ENCODE data around the gene MYO5A.
"Not testable (repeated sequence)": the region's sequence is repeated elsewhere in the genome, so short reads cannot be mapped to it uniquely, and the experiment has no call there.

The MYO5A gene

DNA sequence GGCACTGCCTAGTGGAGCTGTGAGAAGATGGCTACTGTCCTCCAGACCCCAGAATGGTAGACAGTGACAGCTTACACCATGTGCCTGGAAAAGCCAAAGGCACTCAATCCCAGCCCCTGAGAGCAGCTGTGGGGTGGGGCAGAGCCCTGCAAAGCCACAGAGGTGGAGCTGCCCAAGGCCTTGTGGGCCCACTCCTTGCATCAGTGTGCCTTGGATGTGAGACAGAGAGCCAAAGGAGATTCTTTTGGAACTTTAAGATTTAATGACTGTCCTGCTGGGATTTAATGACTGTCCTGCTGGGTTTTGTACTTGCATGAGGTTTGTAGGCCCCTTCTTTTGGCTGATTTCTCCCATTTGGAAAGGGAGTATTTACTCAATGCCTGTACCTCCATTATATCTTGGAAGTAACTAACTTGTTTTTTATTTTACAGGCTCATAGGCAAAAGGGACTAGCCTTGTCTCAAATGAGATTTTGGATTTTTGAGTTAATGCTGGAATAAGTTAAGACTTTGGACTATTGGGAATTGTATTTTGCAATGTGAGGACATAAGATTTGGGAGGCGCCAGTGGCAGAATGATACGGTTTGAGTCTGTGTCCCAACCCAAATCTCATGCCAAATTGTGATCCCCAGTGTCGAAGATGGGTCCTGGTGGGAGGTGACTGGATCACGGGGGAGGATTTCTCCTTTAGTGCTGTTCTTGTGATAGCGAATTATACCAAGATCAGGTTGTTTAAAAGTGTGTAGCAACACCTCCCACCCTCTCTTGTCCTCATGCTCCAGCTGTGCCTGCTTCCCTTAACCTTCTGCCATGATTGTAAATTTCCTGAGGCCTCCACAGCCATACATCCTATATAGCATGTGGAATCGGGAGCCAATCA, 80.4 kb downstream of the MYO5A start:
- DNase-seq: no peak

- no peak for DNase-seq
These were observed 82.7 kb downstream of the MYO5A start for GRCh38 chr15:52445954-52446353.

GRCh38 chr15:52445553-52445952, 83.1 kb downstream of the MYO5A start:
- no peak for DNase-seq

DNA sequence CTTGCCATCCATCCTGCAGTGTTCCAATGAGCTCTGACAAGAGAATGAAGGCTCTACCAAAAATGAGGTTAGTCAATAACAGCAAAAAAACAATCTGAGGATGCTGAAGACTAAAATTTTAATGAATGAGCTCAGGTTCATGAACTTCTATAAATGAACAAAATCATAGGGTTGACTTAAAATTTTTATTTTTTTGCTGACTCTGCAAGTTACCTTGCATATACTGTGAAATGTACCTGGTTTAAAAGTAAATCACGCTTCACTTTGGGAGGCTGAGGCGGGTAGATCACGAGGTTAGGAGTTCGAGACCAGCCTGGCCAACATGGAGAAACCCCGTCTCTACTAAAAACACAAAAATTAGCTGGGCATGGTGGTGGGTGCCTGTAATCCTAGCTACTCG, 85.5 kb downstream of the MYO5A start:
- not testable (repeated sequence) for DNase-seq

DNA sequence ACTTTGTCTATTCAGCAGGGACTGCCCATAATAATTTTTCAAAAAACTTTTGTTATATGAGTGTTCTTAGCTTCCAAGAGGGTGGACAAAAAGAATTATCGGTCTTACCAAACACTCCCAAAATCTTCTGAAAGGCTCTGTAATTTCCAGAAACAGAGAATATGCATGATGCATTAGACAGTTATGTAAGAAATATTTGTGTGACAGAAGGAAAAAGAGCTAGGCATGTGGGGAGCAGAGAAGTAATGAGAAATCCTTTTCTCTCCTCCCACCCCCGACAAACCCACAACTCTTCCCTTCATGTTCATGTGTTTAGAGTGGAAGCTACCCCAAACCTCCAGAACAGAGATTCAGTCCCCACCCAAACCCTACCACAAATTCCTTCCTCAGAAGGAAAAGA, 86.8 kb downstream of the MYO5A start:
- DNase-seq: no peak

- no peak for DNase-seq
These were observed 87.7 kb downstream of the MYO5A start for GRCh38 chr15:52440946-52441345.

- DNase-seq: peak; percentile 33
These were observed 88.3 kb downstream of the MYO5A start for GRCh38 chr15:52440414-52440813.

DNA sequence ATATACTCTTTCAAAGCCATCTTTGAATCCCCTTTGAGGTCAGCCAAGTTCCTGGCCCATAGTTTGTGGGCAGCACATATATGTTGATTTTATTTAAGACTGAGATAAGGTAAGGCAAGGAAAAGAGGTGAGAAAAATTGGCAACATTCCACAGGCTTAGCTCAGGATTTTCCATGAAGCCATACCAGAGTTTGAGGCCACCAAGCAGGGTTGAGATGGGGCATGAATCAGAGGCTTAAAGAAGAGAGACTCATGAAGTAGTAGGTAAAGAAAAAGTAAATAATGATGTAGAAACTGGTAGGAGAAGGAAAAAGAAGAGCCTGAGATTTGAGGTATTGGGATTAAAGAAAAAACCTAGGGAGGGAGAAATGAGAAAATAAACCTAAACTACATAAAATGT, 89.2 kb downstream of the MYO5A start:
- no peak for DNase-seq

- DNase-seq: not testable (repeated sequence)
These were observed 89.6 kb downstream of the MYO5A start for GRCh38 chr15:52439042-52439441.

DNA sequence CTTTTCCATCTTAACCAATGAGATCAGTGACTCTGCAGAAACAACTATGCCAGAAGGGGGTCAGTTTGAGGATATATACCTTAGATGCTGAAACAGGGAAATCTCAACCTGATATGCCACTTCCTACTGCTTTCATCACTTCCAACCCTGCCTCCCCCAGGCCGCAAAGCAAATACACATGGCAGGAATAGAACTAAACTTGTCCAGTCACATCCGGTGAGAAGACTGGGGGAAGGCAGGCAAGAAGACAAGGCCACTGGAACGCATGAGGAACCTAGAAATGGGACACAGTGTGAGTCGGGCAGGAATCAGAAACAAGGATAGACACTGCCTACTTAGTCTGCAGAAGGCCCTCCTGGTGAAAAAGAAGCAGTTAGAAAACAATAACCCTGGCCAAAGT, 90.6 kb downstream of the MYO5A start:
- no peak for DNase-seq

DNA sequence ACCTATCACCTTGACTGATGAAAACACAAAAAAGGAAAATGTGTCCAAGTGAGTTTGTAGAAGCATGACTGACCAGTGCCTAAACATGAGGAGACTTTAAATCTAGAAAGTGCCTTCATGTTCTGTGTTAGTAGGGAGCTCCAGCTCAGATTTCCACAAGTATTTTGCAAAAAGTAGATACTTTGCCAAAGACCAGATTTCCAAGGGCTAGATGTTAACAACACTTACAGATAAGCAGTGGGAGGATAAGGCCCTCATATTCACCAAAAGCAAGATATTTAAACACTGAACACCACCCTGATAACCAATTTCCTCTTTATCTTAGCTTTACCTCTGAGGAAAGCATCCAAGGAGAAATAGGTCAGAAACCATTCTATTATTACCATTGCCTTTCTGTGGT, 91.0 kb downstream of the MYO5A start:
- no peak for DNase-seq

GRCh38 chr15:52436981-52437380, 91.7 kb downstream of the MYO5A start:
- DNase-seq: no peak

GRCh38 chr15:52434885-52435284, 93.8 kb downstream of the MYO5A start:
- no peak for DNase-seq

DNA sequence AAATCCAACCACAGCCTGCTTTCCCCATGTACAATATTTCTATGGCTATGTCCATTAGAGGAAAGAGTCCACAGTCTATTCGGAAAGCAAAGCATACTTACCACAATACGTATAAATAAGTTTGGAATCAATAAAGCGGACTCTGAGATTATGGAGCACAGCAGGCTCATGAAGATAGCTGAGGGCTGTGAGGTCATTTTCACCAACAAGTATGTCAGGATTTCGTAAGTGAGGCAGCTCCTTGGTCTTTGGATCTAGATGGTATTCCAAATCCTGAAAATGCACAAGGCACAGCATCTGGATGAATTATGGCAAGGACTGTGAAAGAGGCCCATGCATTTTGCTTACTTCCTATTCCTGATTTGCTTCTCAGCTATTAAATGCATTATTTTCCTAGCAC, 100.4 kb downstream of the MYO5A start:
- no peak for DNase-seq

GRCh38 chr15:52427804-52428203, 100.9 kb downstream of the MYO5A start:
- no peak for DNase-seq

DNA sequence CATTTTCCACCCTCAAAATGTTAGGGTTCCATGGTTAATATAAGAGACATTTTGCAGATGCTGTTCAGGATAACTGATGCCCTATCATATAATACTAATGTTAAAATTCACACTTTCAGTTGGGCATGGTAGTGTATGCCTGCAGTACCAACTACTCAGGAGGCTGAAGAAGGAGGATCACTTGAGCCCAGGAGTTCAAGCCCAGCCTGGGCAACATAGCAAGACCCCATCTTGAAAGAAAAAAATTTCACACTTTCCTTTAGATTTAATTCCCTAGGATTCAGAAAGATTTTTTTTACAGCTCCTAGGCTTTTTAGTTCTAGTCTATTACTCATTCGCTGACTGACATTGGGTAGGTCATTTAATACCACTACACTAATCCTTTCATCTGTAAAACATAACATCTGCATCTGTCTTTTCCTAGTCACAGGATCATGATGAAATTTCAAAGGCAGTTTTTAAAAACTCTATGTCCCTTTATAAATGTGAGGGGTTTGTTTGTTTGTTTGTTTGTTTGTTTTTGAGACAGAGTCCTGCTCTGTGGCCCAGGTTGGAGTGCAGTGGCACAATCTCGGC, 103.7 kb downstream of the MYO5A start:
- no peak for DNase-seq

DNA sequence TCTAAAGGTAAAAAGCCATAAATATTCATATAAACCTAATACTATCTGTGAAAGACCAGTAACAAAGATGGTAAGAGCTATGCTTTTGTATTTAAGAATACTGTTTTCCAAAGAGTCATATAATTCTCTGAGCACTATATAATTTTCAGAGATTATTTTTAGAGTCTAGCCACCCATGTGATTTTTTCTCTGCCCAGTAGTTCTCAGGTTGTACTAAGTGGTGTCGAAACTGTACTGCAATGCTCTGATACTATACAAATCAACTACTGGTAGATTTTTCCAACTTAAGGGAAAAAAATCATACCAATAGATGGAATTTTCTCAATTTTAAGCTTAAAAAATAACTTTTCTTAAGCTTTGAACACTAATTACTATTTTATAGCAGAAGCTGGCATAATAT, 104.8 kb downstream of the MYO5A start:
- DNase-seq: no peak

DNA sequence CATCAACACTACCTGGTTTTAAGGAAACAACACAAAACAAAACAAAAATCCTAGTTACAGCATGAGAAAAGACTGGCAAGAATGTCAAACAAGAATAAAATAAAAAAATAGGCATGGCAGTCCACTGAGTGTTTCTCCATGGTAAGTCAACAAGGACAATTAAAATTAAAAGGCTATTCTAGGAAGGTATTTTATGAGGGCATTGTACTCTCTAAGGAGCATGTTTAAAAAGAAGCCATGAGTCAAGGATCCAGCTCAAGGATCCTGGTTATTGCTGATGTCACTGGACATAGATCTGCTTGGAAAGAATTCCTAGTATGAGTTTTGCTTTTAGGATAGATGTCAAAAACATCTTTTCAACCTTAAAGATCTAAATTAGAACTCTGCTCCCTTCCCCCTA, 106.7 kb downstream of the MYO5A start:
- DNase-seq: no peak

GRCh38 chr15:52421029-52421428, 107.7 kb downstream of the MYO5A start:
- DNase-seq: no peak

DNA sequence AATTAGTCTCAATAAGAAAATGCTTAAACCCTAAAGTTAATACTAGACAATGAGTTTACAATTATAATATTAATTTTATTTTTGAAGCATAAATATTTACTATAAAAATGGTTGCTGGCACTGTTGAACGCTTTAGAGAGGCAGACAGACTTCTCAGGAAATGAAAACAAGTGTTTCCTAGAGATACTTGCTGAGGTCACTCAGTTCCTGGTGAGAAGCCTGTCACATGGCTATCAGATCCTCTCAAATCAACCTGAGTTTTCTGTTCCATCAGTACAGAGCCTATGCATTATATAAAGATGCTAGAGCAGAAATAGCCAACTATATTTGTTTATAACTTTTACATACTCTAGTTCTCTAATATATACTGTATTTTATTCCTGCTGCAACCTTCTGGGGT, 109.2 kb downstream of the MYO5A start:
- no peak for DNase-seq

DNA sequence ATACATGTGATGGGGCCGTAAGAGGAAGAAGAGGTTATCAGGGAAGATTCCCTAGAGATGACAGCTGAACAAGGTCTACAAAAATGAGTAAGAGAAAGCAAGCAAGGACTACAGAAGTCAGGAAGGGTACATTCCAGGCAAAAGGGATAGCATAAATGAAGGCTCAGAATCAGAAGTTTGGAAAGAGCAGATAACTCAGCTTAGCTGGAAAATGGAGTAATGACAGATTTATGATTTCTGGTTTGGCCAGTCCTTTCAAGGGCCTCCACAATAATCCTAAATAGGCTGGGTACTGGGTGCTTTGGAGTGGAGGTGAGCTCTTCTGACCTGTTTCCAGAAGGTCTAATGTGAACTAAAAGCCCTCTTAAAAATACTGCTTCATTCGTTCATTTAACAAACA, 110.7 kb downstream of the MYO5A start:
- DNase-seq: no peak

DNA sequence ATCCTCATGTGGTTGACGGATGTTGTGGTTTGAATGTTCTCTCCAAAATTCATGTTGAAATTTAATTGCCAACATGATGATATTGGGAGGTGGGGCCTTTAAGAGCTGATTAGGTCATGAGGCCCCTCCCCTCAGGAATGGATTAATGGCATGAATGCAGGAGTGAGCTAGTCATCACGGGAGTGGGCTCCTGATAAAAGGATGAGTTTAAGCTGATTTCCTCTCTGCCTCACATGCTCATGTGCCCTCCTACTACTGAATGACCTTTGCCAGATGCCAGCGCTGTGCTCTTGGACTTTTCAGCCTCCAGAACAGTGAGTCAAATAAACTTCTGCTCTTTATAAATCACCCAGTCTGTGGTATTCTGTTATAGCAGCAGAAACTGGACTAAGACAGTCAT, 111.2 kb downstream of the MYO5A start:
- no peak for DNase-seq

DNA sequence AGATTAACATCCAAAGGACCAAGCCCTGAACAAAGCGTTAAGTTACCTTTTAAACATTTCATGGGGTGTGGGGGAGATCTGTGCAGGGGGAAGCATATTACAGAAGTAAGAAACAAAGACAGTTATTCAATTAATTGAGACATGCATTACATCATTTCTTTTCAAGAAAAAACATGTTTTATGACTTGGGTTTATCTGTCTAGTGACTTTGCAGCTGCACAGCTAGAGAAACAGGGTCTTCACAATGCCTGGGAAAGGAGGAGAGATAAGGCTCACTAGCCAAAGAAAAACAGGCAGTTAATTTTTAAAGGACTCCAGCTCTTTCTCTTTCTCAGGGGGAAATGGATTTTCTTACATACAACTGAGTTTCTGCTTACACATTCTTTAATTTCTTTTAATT, 112.1 kb downstream of the MYO5A start:
- not testable (repeated sequence) for DNase-seq

DNA sequence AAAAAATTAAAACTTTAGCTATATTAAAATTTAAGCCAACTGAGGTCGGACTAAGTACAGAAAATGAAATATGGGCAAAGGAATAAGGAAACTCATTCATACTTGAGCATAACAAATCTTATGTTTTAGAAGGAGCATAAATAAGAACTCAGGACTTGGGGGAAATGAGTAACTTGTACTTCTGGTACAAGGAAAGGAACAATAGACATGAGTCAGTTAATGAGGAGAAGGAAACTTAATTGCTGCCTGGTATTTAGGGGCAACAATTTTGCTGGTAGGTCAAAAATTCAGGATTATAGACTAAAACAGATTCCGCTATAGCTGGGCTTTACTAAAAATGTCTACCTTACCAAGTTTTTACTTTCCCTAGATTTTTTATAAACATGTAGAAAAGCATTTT, 113.1 kb downstream of the MYO5A start:
- no peak for DNase-seq

- no peak for DNase-seq
These were observed 113.7 kb downstream of the MYO5A start for GRCh38 chr15:52414936-52415335.

Data from stimulated activated CD4-positive, alpha-beta T cell treated with anti-CD3 and anti-CD28 coated beads, Interleukin-4, amount 100 ng/mL, for 1 hour (primary cell).